ENCODE measurements around the gene SNX30. TPM values are rescaled to one million over a fixed set of nuclear protein-coding genes. Genes with fewer than 3 reads are reported as not detected.

SNX30 gene
- total RNA-seq, 1 experiment from 2014 or later = 6.9 TPM

- ChIA-PET CTCF (interaction anchor here (0.6 kb wide), 1 partner anchor 144 kb away, joined by 3 read pairs; no protein-coding TSS in a partner anchor), POLR2A (no interaction called here)
- H3K4me1 ChIP-seq (ENCODE audit: control insufficient read depth, insufficient read depth, low read length) = no peaks in the 10 kb centered on the region
- TF ChIP-seq POLR2AphosphoS5 (IDR thresholded peaks at IDR 0.05; ENCODE audit: low read depth, low read length) = no peak
- in situ Hi-C loops (cut with HindIII; ENCODE audit: low pct_unique_long_range_greater_than_20kb, low sequenced_read_pairs) (no loop called here), intact Hi-C loops (cut with micrococcal nuclease; ENCODE audit: unreplicated experiment) (no loop called here)
- no peaks in the 10 kb centered on the region for H3K27me3 ChIP-seq (ENCODE audit: control insufficient read depth, insufficient read depth, low read length)
- no peaks in the 10 kb centered on the region for H3K36me3 ChIP-seq (ENCODE audit: control insufficient read depth, insufficient read depth, low read length)
- DNase-seq (ENCODE audit: low read depth, low spot score) (no peak), ATAC-seq (no peak)
- H3K9me3 ChIP-seq (ENCODE audit: control insufficient read depth, insufficient read depth, low read depth, low read length) = no peaks in the 10 kb centered on the region
- H3K4me3 ChIP-seq (ENCODE audit: low read depth in 2 of 2, low read length in 2 of 2) = no peak overlapping the region
- no TSS peak for BruUV-seq (replicated peaks)
- H3K27ac ChIP-seq (ENCODE audit: low read length) = no peak overlapping the region
These were observed 107.4 kb downstream of the SNX30 start for GRCh38 chr9:112858005-112858404.

GRCh38 chr9:112858625-112859147 is 108.1 kb downstream of the SNX30 start:
- CTCF ChIA-PET = interaction anchor here (0.6 kb wide), 1 partner anchor 145 kb away, joined by 3 read pairs; no protein-coding TSS in a partner anchor
- in situ Hi-C loops (cut with HindIII; ENCODE audit: low pct_unique_long_range_greater_than_20kb, low sequenced_read_pairs) = no loop called here
- no peak for ATAC-seq

More at GRCh38 chr9:112858625-112859147, 108.1 kb downstream of the SNX30 start:
- POLR2A ChIA-PET = no interaction called here
- Histone ChIP-seq H3K36me3 (ENCODE audit: control insufficient read depth, insufficient read depth, low read length) (no peaks in the 10 kb centered on the region), H3K4me1 (ENCODE audit: control insufficient read depth, insufficient read depth, low read length) (no peaks in the 10 kb centered on the region), H3K9me3 (ENCODE audit: control insufficient read depth, insufficient read depth, low read depth, low read length) (no peaks in the 10 kb centered on the region), H3K27ac (ENCODE audit: low read length) (no peak overlapping the region), H3K4me3 (ENCODE audit: low read depth in 2 of 2, low read length in 2 of 2) (no peak overlapping the region), H3K27me3 (ENCODE audit: control insufficient read depth, insufficient read depth, low read length) (no peaks in the 10 kb centered on the region)
- no TSS peak for BruUV-seq (replicated peaks)
- TF ChIP-seq REST (IDR thresholded peaks at IDR 0.05; ENCODE audit: insufficient read depth in 1 of 2, low read depth in 2 of 2, low read length in 1 of 2) (no peak), TCF7L2 (IDR thresholded peaks at IDR 0.05; ENCODE audit: low read depth, low read length) (no peak), CTCF (IDR thresholded peaks at IDR 0.05) (no peak)
- DNase-seq (ENCODE audit: low read depth, low spot score) = no peak
- intact Hi-C loops (cut with micrococcal nuclease; ENCODE audit: unreplicated experiment) = no loop called here

Measured in Panc1 (cell line).